Measurements from ENCODE around the gene MLST8. TPM values are rescaled to one million over a fixed set of nuclear protein-coding genes. Genes with fewer than 3 reads are reported as not detected.
A peak's percentile ranks its signal among the peaks of the same experiment; 100 is the strongest.

MLST8 gene
- total RNA-seq, 4 donors from 2014 or later, result 33.1 to 48.8 (median 42.8) TPM

- no peak for TF ChIP-seq CTCF (IDR thresholded peaks at IDR 0.05)
- TF ChIP-seq POLR2A (IDR thresholded peaks at IDR 0.05), result peak in 2 of 4 donors; percentile 14 to 34
- intact Hi-C loops (cut with DNase I), result no loop called here
- peaks cover 0 to 34% (median 0%) of the 10 kb centered on the region in 3 donors for H3K4me1 ChIP-seq
- H3K36me3 ChIP-seq, result peaks cover 40 to 97% (median 40%) of the 10 kb centered on the region in 3 donors
- WGBS, 2 donors, result 95% methylated on average over 4 of the region's 18 CpGs; no CpG with 5 or more reads in 1 of the 2 donors
- H3K9me3 ChIP-seq, result no peaks in the 10 kb centered on the region
- no peak for DNase-seq
- H3K4me3 ChIP-seq, result peak overlapping the region; percentile 12 to 57 (median 34)
- H3K27me3 ChIP-seq, result no peaks in the 10 kb centered on the region
- peak overlapping the region; percentile 44 to 72 (median 69) for H3K27ac ChIP-seq
Measured at GRCh38 chr16:2170080-2170479, 35.2 kb upstream of the MLST8 start.

- DNase-seq, result no peak
- peak overlapping the region; percentile 12 to 57 (median 34) for H3K4me3 ChIP-seq
- H3K4me1 ChIP-seq, result peaks cover 0 to 38% (median 4%) of the 10 kb centered on the region in 3 donors
- no peak for TF ChIP-seq CTCF (IDR thresholded peaks at IDR 0.05)
- no peak for TF ChIP-seq POLR2A (IDR thresholded peaks at IDR 0.05)
- no peaks in the 10 kb centered on the region for H3K9me3 ChIP-seq
- H3K27me3 ChIP-seq, result no peaks in the 10 kb centered on the region
- peak overlapping the region; percentile 39 to 72 (median 58) for H3K27ac ChIP-seq
- intact Hi-C loops (cut with DNase I), result no loop called here
- WGBS, 2 donors, result 95% methylated on average over 8 of the region's 47 CpGs; no CpG with 5 or more reads in 1 of the 2 donors
- peaks cover 46 to 100% (median 48%) of the 10 kb centered on the region in 3 donors for H3K36me3 ChIP-seq
Measured at GRCh38 chr16:2170587-2171435, 34.4 kb upstream of the MLST8 start.

DNA sequence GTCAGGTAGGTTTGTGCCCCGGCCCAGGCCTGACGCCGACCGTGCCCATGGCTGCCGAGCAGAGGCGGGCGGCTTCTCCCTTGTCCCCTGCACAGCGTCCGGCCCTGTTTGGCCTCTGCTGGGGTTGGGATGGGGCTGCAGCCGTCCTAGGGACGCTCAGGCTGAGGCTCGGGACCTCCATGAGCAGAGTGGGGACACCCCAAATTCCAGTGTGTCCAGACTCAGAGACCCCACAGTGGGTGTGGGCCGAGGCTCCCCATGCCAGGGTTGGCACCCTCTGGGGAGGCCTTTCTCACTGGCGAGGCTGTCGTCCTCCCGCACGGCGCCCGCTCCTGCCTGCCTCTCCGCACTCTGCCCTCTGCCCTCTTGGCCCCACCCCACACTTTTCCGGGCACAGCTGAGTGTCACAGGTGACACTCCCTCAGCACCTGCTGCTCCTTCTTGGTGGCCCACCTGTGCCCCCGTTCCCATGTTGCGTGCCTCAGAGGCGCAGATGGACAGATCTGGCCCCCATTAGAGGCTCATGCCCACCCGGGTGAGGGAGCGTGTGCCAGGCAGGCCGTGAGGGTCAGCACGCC, 33.6 kb upstream of the MLST8 start:
- intact Hi-C loops (cut with DNase I), result no loop called here
- Histone ChIP-seq H3K9me3 (no peaks in the 10 kb centered on the region), H3K36me3 (peaks cover 52 to 100% (median 53%) of the 10 kb centered on the region in 3 donors), H3K27me3 (no peaks in the 10 kb centered on the region), H3K4me3 (peak overlapping the region in 1 of 4 donors; percentile 40), H3K27ac (peak overlapping the region in 1 of 4 donors; percentile 25), H3K4me1 (peaks cover 0 to 47% (median 8%) of the 10 kb centered on the region in 3 donors)
- WGBS, 2 donors, result 95 to 100% methylated on average over 11 to 12 of the region's 28 CpGs
- no peak for DNase-seq
- TF ChIP-seq POLR2A (IDR thresholded peaks at IDR 0.05) (no peak), CTCF (IDR thresholded peaks at IDR 0.05) (no peak)

DNA sequence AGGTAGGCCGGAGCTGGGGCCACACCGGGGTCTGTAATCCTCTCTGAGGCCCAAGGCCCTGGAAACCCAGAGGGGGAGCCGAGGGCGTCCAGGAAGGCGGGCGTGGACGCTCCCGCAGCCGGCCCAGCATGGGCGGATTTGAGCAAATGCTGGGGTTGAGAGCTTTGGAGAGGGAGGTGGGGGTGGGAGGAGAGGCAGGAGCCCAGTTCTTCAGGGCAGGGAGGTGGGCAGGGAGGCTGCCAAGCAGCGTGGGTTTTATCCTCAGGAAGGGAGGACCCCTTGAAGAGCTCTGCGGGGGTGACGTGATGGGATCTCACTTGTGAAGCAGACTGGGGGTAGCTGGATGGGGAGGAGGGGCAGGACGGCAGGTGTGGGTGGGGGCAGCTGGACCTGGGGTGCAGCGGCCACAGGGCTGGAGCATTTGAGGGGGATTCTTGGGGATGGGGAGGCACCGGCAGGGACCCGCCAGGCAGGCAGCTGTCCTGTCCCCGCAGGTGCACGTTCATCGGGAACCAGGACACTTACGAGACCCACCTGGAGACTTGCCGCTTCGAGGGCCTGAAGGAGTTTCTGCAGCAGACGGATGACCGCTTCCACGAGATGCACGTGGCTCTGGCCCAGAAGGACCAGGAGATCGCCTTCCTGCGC, 32.4 kb upstream of the MLST8 start:
- peaks cover 0 to 48% (median 8%) of the 10 kb centered on the region in 3 donors for H3K4me1 ChIP-seq
- peaks cover 43 to 100% (median 48%) of the 10 kb centered on the region in 3 donors for H3K36me3 ChIP-seq
- H3K27ac ChIP-seq, result no peak overlapping the region
- no peaks in the 10 kb centered on the region for H3K27me3 ChIP-seq
- TF ChIP-seq CTCF (IDR thresholded peaks at IDR 0.05) (no peak), POLR2A (IDR thresholded peaks at IDR 0.05) (no peak)
- DNase-seq, result no peak
- WGBS, 2 donors, result 89 to 90% methylated on average over 15 to 16 of the region's 29 CpGs
- H3K9me3 ChIP-seq, result no peaks in the 10 kb centered on the region
- H3K4me3 ChIP-seq, result no peak overlapping the region
- intact Hi-C loops (cut with DNase I), result no loop called here
